ENCODE data around the gene JUND. TPM values are rescaled to one million over a fixed set of nuclear protein-coding genes. Genes with fewer than 3 reads are reported as not detected.

Gene JUND
- total and polyA plus RNA-seq, 4 donors = 12.8 to 103 (median 41.8) TPM

DNA sequence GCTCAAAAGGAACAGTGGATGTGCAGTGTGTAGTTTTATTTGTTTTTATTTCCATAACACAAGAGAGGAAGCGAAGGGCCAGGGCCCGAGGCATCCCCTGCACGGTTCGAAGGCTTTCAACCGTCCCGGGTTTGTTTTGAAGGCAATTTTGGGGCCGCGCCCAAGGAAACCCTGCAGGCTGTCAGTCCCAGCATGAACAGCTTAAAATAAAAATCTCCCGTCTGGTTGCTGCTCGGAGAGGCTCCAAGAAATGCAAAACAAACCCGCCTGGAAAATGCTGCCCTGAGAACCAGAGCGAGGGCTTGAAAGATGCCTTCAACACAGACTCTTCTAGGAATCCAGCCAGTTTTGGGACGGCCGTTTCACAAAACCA, 25.5 kb upstream of the JUND start:
- TF ChIP-seq, protein P1, sequence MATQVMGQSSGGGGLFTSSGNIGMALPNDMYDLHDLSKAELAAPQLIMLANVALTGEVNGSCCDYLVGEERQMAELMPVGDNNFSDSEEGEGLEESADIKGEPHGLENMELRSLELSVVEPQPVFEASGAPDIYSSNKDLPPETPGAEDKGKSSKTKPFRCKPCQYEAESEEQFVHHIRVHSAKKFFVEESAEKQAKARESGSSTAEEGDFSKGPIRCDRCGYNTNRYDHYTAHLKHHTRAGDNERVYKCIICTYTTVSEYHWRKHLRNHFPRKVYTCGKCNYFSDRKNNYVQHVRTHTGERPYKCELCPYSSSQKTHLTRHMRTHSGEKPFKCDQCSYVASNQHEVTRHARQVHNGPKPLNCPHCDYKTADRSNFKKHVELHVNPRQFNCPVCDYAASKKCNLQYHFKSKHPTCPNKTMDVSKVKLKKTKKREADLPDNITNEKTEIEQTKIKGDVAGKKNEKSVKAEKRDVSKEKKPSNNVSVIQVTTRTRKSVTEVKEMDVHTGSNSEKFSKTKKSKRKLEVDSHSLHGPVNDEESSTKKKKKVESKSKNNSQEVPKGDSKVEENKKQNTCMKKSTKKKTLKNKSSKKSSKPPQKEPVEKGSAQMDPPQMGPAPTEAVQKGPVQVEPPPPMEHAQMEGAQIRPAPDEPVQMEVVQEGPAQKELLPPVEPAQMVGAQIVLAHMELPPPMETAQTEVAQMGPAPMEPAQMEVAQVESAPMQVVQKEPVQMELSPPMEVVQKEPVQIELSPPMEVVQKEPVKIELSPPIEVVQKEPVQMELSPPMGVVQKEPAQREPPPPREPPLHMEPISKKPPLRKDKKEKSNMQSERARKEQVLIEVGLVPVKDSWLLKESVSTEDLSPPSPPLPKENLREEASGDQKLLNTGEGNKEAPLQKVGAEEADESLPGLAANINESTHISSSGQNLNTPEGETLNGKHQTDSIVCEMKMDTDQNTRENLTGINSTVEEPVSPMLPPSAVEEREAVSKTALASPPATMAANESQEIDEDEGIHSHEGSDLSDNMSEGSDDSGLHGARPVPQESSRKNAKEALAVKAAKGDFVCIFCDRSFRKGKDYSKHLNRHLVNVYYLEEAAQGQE (IDR thresholded peaks at IDR 0.05) = no peak
- no peak for TF ChIP-seq JUND (IDR thresholded peaks at IDR 0.05)
- TF ChIP-seq TAF1 (conservative IDR thresholded peaks at IDR 0.05) = no peak
- TF ChIP-seq FOXA2 (IDR thresholded peaks at IDR 0.05) = no peak
- no peak for TF ChIP-seq NR2F2 (IDR thresholded peaks at IDR 0.05)
- no peak for TF ChIP-seq YY1 (IDR thresholded peaks at IDR 0.05)
- no peak for TF ChIP-seq RAD21 (IDR thresholded peaks at IDR 0.05)
- no peak for TF ChIP-seq CTCF (IDR thresholded peaks at IDR 0.05; ENCODE audit: low read depth, low read length, missing input control)
- TF ChIP-seq GABPA (IDR thresholded peaks at IDR 0.05 in 1 of 2, conservative IDR thresholded peaks at IDR 0.05 in 1 of 2) = no peak
- no peak for TF ChIP-seq HNF4A (conservative IDR thresholded peaks at IDR 0.05)
- no peak for TF ChIP-seq EGR1 (IDR thresholded peaks at IDR 0.05; ENCODE audit: low read depth in 2 of 2)
- TF ChIP-seq RXRA (IDR thresholded peaks at IDR 0.05) = no peak
- no peak for TF ChIP-seq HNF4G (IDR thresholded peaks at IDR 0.05)
- TF ChIP-seq, protein P2, sequence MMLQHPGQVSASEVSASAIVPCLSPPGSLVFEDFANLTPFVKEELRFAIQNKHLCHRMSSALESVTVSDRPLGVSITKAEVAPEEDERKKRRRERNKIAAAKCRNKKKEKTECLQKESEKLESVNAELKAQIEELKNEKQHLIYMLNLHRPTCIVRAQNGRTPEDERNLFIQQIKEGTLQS (IDR thresholded peaks at IDR 0.05) = no peak
- no peak for TF ChIP-seq FOXA1 (IDR thresholded peaks at IDR 0.05)
- TF ChIP-seq, protein P3, sequence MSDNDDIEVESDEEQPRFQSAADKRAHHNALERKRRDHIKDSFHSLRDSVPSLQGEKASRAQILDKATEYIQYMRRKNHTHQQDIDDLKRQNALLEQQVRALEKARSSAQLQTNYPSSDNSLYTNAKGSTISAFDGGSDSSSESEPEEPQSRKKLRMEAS (IDR thresholded peaks at IDR 0.05) = no peak
- 87% methylated on average over 14 of the region's 14 CpGs for WGBS
- H3K4me1 ChIP-seq (ENCODE audit: control insufficient read depth in 4 of 4, insufficient read depth in 4 of 4, low read length in 3 of 4) = peaks cover 6 to 32% (median 17%) of the 10 kb centered on the region in 4 donors
- no peak overlapping the region for H3K4me3 ChIP-seq (ENCODE audit: low read depth in 1 of 3, low read length in 3 of 3)
- no peak for DNase-seq (ENCODE audit: low spot score)
- H3K9ac ChIP-seq (ENCODE audit: low read depth in 1 of 2, low read length in 2 of 2) = no peak overlapping the region
- H3K27me3 ChIP-seq (ENCODE audit: control insufficient read depth in 4 of 4, insufficient read depth in 4 of 4, low read length in 3 of 4) = no peaks in the 10 kb centered on the region
- peaks cover 0 to 3% (median under 1%) of the 10 kb centered on the region in 4 donors for H3K36me3 ChIP-seq (ENCODE audit: control insufficient read depth in 4 of 4, insufficient read depth in 3 of 4, low read depth in 1 of 4, low read length in 3 of 4)
- no peaks in the 10 kb centered on the region for H3K9me3 ChIP-seq (ENCODE audit: control insufficient read depth in 4 of 4, low read length in 3 of 4)
- H3K27ac ChIP-seq (ENCODE audit: low read depth in 1 of 2, low read length in 2 of 2) = no peak overlapping the region

DNA sequence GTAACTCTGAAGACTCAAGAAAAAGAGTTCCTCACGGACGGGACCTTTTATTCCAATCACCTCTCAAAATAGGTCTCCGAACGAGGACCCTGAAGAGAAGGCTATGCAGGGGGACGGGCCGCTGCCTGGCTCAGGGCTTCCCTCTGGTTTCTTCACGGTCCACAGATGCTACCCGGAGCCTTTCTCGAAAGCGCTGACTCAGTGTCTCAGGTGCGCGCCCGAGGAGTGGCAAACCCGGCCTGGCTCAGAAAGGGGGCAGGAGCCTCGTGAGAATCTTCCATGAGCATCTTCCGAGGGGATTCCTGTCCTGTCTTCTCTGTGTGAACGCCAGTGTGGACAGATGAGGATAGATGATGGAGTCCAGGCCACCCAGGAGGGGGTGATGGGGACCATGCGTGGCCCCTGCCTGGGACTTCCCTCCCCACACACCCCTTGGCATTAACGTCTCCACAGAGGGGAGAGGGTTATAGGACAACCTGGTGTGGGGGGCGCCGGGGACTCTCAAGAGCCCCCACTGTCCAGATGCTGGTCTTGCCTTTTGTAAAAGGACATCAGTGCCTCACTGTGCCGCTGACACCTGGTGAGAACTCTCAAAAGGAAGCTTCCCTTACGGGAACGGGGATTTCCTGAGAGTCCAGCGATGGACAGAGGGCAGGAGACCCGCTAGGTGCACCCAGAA, 24.9 kb upstream of the JUND start:
- no peaks in the 10 kb centered on the region for H3K27me3 ChIP-seq (ENCODE audit: control insufficient read depth in 4 of 4, insufficient read depth in 4 of 4, low read length in 3 of 4)
- H3K36me3 ChIP-seq (ENCODE audit: control insufficient read depth in 4 of 4, insufficient read depth in 3 of 4, low read depth in 1 of 4, low read length in 3 of 4) = peaks cover 0 to 3% (median under 1%) of the 10 kb centered on the region in 4 donors
- TF ChIP-seq FOXA2 (IDR thresholded peaks at IDR 0.05) (no peak), NR2F2 (IDR thresholded peaks at IDR 0.05) (no peak), CTCF (IDR thresholded peaks at IDR 0.05; ENCODE audit: low read depth, low read length, missing input control) (no peak), HNF4A (conservative IDR thresholded peaks at IDR 0.05) (no peak), HNF4G (IDR thresholded peaks at IDR 0.05) (no peak), EGR1 (IDR thresholded peaks at IDR 0.05; ENCODE audit: low read depth in 2 of 2) (no peak)
- TF ChIP-seq, protein P3 (IDR thresholded peaks at IDR 0.05) = no peak
- TF ChIP-seq, protein P1 (IDR thresholded peaks at IDR 0.05) = no peak
- TF ChIP-seq, protein P2 (IDR thresholded peaks at IDR 0.05) = no peak
- 92% methylated on average over 26 of the region's 26 CpGs for WGBS
- no peak for DNase-seq (ENCODE audit: low spot score)
- no peak overlapping the region for H3K9ac ChIP-seq (ENCODE audit: low read depth in 1 of 2, low read length in 2 of 2)
- no peaks in the 10 kb centered on the region for H3K9me3 ChIP-seq (ENCODE audit: control insufficient read depth in 4 of 4, low read length in 3 of 4)
- peaks cover 8 to 35% (median 22%) of the 10 kb centered on the region in 4 donors for H3K4me1 ChIP-seq (ENCODE audit: control insufficient read depth in 4 of 4, insufficient read depth in 4 of 4, low read length in 3 of 4)
- no peak overlapping the region for H3K4me3 ChIP-seq (ENCODE audit: low read depth in 1 of 3, low read length in 3 of 3)
- no peak overlapping the region for H3K27ac ChIP-seq (ENCODE audit: low read depth in 1 of 2, low read length in 2 of 2)
